ENCODE measurements around the gene ABHD2. TPM values are rescaled to one million over a fixed set of nuclear protein-coding genes. Genes with fewer than 3 reads are reported as not detected.

ABHD2 gene
- total RNA-seq, 2 experiments from 2014 or later, result 71.3 to 71.9 TPM

DNA sequence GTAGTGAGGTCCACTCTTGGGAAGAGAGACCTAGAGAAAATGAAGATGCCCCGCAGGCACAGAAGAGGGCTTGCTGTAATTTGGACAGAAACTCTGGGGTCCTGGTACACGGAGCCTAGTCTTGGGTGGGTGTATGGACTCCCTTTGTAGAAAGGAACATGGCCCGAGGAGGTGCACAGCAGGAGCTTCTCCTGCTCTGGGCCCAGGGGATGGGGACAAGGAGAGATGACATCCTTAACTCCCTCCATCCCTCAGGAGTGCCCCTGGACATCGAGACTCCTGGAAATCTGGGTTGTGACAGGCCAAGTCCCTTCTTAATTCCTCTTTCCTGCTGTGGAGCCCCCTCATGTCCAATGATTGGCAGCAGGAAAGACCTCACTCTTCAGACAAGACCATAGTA is 29.9 kb upstream of the ABHD2 start:
- CTCF ChIA-PET, result interaction anchor here (0.8 to 9.0 kb wide), 34 partner anchors 10 to 434 kb away, joined by 3 to 88 read pairs (median 6); partner anchors contain the start of gene ABHD2

DNA sequence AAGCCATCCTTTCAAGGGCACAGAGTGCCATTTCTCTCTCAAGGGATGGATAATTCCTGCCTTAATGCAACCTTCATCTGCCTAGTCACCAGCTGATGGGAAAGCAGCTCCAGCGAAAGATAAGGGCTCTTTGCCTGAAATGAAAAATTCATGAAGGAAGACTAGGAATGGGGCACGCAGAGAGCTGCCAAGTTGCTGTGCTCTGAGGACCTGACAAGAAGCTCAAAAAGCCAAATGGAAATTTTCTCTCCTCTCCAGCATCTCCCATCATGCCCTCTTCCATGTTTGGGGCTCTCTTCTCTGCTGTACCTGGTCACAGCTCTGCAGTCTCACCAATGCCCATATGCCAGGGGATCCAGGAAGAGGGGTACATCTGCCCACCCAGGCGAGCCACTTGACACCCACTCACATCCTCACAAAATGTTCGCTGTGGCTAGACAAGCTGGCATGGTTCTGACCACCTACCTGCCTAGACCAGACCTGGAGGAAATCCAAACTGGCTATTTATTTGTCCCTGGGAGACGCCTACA is 29.3 kb upstream of the ABHD2 start:
- POLR2A ChIA-PET, result no interaction called here
- peaks cover 4% of the 10 kb centered on the region for H3K4me1 Mint-ChIP-seq (ENCODE audit: low read depth)
- no peaks in the 10 kb centered on the region for H3K36me3 Mint-ChIP-seq (ENCODE audit: low read depth)
- H3K9me3 Mint-ChIP-seq (ENCODE audit: insufficient read depth), result no peaks in the 10 kb centered on the region
- DNase-seq (no peak), ATAC-seq (no peak)
- CTCF ChIA-PET, result interaction anchor here (0.9 to 9.0 kb wide), 14 partner anchors 10 to 271 kb away, joined by 3 to 88 read pairs (median 10); partner anchors contain the start of gene ABHD2
- H3K4me3 Mint-ChIP-seq, result no peak overlapping the region
- no peak overlapping the region for H3K27ac Mint-ChIP-seq
- peaks cover 4% of the 10 kb centered on the region for H3K27me3 Mint-ChIP-seq (ENCODE audit: low read depth)

More for the DNA sequence above, 29.9 kb upstream of the ABHD2 start:
- POLR2A ChIA-PET, result no interaction called here
- Mint-ChIP-seq H3K36me3 (ENCODE audit: low read depth) (no peaks in the 10 kb centered on the region), H3K27me3 (ENCODE audit: low read depth) (peaks cover 4% of the 10 kb centered on the region), H3K4me3 (no peak overlapping the region), H3K9me3 (ENCODE audit: insufficient read depth) (no peaks in the 10 kb centered on the region), H3K27ac (no peak overlapping the region), H3K4me1 (ENCODE audit: low read depth) (peaks cover 4% of the 10 kb centered on the region)
- no peak for DNase-seq
- no peak for ATAC-seq

DNA sequence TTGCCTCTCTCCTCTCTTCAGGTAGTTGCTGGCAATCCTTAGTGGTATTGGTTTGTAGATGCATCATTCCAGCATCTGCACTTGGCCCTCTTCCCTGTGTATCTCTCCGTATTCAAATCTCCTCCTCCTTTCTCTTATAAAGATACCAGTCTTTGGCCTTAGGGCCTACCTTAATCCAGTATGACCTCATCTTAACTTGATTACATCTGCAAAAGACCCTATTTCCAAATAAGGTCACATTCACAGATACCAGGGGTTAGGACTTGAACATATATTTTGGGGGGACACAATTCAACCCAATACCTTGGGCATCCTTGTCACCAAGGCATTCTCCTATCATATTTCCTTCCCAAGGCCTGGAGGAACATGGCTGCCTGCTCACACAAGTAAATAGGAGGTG is 22.0 kb upstream of the ABHD2 start:
- ChIA-PET CTCF (no interaction called here), POLR2A (no interaction called here)
- Mint-ChIP-seq H3K27me3 (ENCODE audit: low read depth) (no peaks in the 10 kb centered on the region), H3K36me3 (ENCODE audit: low read depth) (peaks cover 11% of the 10 kb centered on the region), H3K4me1 (ENCODE audit: low read depth) (peaks cover 14% of the 10 kb centered on the region), H3K9me3 (ENCODE audit: insufficient read depth) (peaks cover 27% of the 10 kb centered on the region), H3K27ac (no peak overlapping the region), H3K4me3 (no peak overlapping the region)
- no peak for DNase-seq
- ATAC-seq, result no peak

- ATAC-seq (no peak), DNase-seq (no peak)
- ChIA-PET CTCF (interaction anchor here (0.6 to 2.1 kb wide), 7 partner anchors 10 to 139 kb away, joined by 3 to 15 read pairs (median 5); no protein-coding TSS in a partner anchor), POLR2A (no interaction called here)
- Mint-ChIP-seq H3K4me3 (no peak overlapping the region), H3K36me3 (ENCODE audit: low read depth) (peaks cover 11% of the 10 kb centered on the region), H3K9me3 (ENCODE audit: insufficient read depth) (peaks cover 27% of the 10 kb centered on the region), H3K27ac (peak overlapping the region; percentile 8), H3K4me1 (ENCODE audit: low read depth) (peaks cover 14% of the 10 kb centered on the region), H3K27me3 (ENCODE audit: low read depth) (peaks cover 3% of the 10 kb centered on the region)
Measured at GRCh38 chr15:89067751-89068150, 20.5 kb upstream of the ABHD2 start.

DNA sequence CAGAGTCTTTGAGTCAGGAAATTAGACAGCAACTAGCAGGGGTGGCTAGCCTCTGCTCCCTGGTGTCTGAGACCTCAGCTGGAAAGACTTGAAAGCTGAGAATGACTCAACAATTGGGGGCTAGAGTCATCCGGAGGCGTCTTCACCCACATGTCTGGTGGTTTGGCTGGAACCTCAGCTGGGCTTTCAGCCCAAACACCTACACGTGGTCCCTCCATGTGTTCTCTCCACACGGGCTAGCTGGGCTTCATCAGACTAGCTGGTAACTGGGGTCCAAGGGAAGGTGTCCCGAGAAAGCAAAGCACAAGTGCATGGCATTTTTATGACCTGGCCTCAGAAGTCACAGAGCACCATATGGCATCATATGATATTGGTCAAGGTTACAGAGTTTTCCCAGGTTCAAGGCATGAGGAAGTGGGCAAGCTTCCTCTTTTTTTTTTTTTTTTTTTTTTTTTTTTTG is 19.9 kb upstream of the ABHD2 start:
- Mint-ChIP-seq H3K27me3 (ENCODE audit: low read depth) (peaks cover 3% of the 10 kb centered on the region), H3K27ac (peak overlapping the region; percentile 64), H3K9me3 (ENCODE audit: insufficient read depth) (peaks cover 27% of the 10 kb centered on the region), H3K4me1 (ENCODE audit: low read depth) (peaks cover 14% of the 10 kb centered on the region), H3K4me3 (peak overlapping the region; percentile 8), H3K36me3 (ENCODE audit: low read depth) (peaks cover 11% of the 10 kb centered on the region)
- DNase-seq (peak; percentile 58), ATAC-seq (peak; percentile 85)
- ChIA-PET CTCF (interaction anchor here (0.6 to 2.1 kb wide), 8 partner anchors 10 to 138 kb away, joined by 3 to 15 read pairs (median 4); no protein-coding TSS in a partner anchor), POLR2A (no interaction called here)

GRCh38 chr15:89070197-89071124 is 17.8 kb upstream of the ABHD2 start:
- Mint-ChIP-seq H3K27me3 (ENCODE audit: low read depth) (peaks cover 5% of the 10 kb centered on the region), H3K9me3 (ENCODE audit: insufficient read depth) (peaks cover 27% of the 10 kb centered on the region), H3K4me1 (ENCODE audit: low read depth) (peaks cover 14% of the 10 kb centered on the region), H3K4me3 (no peak overlapping the region), H3K36me3 (ENCODE audit: low read depth) (peaks cover 11% of the 10 kb centered on the region), H3K27ac (no peak overlapping the region)
- ChIA-PET POLR2A (no interaction called here), CTCF (interaction anchor here (2.8 kb wide), 1 partner anchor 13 kb away, joined by 9 read pairs; no protein-coding TSS in a partner anchor)
- DNase-seq (no peak), ATAC-seq (no peak)

- POLR2A ChIA-PET, result no interaction called here
- H3K4me3 Mint-ChIP-seq, result no peak overlapping the region
- peaks cover 14% of the 10 kb centered on the region for H3K4me1 Mint-ChIP-seq (ENCODE audit: low read depth)
- peaks cover 11% of the 10 kb centered on the region for H3K36me3 Mint-ChIP-seq (ENCODE audit: low read depth)
- ATAC-seq (no peak), DNase-seq (no peak)
- no peak overlapping the region for H3K27ac Mint-ChIP-seq
- CTCF ChIA-PET, result interaction anchor here (0.7 to 2.8 kb wide), 3 partner anchors 8 to 100 kb away, joined by 3 to 9 read pairs (median 8); no protein-coding TSS in a partner anchor
- peaks cover 20% of the 10 kb centered on the region for H3K9me3 Mint-ChIP-seq (ENCODE audit: insufficient read depth)
- peaks cover 5% of the 10 kb centered on the region for H3K27me3 Mint-ChIP-seq (ENCODE audit: low read depth)
Measured at GRCh38 chr15:89071471-89071870, 16.8 kb upstream of the ABHD2 start.

DNA sequence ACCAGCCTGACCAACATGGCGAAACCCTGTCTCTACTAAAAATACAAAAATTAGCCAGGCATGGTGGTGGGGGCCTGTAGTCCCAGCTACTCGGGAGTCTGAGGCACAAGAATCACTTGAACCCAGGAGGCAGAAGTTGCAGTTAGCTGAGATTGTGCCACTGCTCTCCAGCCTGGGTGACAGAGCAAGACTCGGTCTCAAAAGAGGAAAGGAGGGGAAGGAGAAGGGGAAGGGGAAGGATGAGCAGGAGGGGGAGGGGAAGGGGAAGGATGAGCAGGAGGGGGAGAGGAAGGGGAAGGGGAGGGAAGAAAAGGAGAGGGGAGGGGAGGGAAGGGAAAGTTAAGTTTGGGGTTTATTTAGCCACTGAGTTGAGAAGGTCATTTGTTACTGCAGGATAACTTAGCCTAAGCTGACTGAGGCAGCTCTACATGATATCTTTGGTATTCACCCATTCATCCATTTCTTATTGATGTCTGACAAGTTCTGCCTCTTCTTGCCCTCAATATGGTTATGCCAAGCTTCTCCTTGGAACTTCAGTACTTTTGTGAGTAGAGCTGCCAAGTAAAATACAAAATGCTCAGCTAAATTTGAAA is 15.9 kb upstream of the ABHD2 start:
- ChIA-PET CTCF (interaction anchor here (1.0 to 2.8 kb wide), 4 partner anchors 15 to 135 kb away, joined by 3 to 9 read pairs (median 7); partner anchors contain the start of gene ABHD2), POLR2A (no interaction called here)
- DNase-seq (no peak), ATAC-seq (no peak)
- H3K4me1 Mint-ChIP-seq (ENCODE audit: low read depth), result peaks cover 14% of the 10 kb centered on the region
- peaks cover 6% of the 10 kb centered on the region for H3K36me3 Mint-ChIP-seq (ENCODE audit: low read depth)
- peaks cover 5% of the 10 kb centered on the region for H3K27me3 Mint-ChIP-seq (ENCODE audit: low read depth)
- H3K9me3 Mint-ChIP-seq (ENCODE audit: insufficient read depth), result peaks cover 12% of the 10 kb centered on the region
- no peak overlapping the region for H3K27ac Mint-ChIP-seq
- H3K4me3 Mint-ChIP-seq, result no peak overlapping the region

- no peak overlapping the region for H3K27ac Mint-ChIP-seq
- no peaks in the 10 kb centered on the region for H3K4me1 Mint-ChIP-seq (ENCODE audit: low read depth)
- H3K4me3 Mint-ChIP-seq, result no peak overlapping the region
- DNase-seq (no peak), ATAC-seq (no peak)
- H3K27me3 Mint-ChIP-seq (ENCODE audit: low read depth), result peaks cover 12% of the 10 kb centered on the region
- ChIA-PET CTCF (interaction anchor here (0.8 to 2.4 kb wide), 5 partner anchors 17 to 133 kb away, joined by 3 to 6 read pairs (median 3); no protein-coding TSS in a partner anchor), POLR2A (no interaction called here)
- H3K36me3 Mint-ChIP-seq (ENCODE audit: low read depth), result no peaks in the 10 kb centered on the region
- no peaks in the 10 kb centered on the region for H3K9me3 Mint-ChIP-seq (ENCODE audit: insufficient read depth)
Measured at GRCh38 chr15:89074402-89075012, 13.7 kb upstream of the ABHD2 start.

DNA sequence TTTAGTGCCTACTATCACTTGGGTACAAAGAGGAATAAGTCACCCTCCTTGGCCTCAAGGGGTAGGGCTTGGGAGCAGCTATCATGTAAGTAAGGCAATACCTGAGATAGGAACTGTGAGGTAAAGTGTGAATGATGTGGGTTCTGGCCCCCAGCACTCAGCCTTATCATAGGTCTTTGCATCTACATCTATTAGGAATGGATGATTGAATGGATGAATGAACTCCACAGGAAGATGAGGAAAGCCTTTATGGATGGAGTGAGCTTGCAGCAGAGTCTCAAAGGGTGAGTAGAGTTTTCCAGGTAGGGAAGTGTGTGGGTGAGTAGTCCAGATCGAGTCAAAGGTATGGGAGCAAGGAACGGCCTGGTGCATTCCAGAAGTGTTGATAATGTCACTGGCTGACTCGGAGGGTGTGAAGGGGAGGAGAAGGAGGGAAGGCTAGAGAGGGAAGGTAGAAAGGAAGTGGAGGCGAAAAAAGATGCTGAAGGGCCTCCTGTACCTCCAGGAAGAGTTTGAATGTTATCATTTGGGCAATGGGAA is 13.1 kb upstream of the ABHD2 start:
- Mint-ChIP-seq H3K27ac (no peak overlapping the region), H3K36me3 (ENCODE audit: low read depth) (no peaks in the 10 kb centered on the region), H3K4me1 (ENCODE audit: low read depth) (no peaks in the 10 kb centered on the region), H3K27me3 (ENCODE audit: low read depth) (peaks cover 12% of the 10 kb centered on the region), H3K4me3 (no peak overlapping the region), H3K9me3 (ENCODE audit: insufficient read depth) (no peaks in the 10 kb centered on the region)
- DNase-seq, result no peak
- CTCF ChIA-PET, result interaction anchor here (0.8 to 1.4 kb wide), 4 partner anchors 18 to 131 kb away, joined by 3 to 6 read pairs (median 3); no protein-coding TSS in a partner anchor
- POLR2A ChIA-PET, result no interaction called here
- ATAC-seq, result no peak

DNA sequence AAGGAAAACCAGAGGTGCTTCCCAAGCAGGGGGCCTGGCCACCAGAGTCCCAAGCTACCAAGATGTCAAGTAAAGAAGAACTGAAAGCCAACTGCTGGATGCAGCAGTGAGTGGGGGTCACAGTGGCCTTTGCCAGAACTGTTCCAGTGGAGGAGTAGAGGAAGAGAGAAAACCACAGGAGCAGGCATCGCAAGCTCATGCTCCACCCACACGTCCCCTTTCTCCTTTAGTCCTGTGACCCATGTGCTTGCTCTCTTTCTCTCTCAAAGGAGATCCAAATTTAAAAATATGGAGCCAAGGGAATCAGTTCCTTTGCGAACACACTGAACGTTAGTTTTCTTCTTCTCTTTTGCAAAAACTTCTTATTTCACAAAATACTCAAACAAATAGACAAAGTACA is 12.4 kb upstream of the ABHD2 start:
- DNase-seq, result no peak
- ChIA-PET CTCF (no interaction called here), POLR2A (no interaction called here)
- no peak overlapping the region for H3K4me3 Mint-ChIP-seq
- H3K4me1 Mint-ChIP-seq (ENCODE audit: low read depth), result no peaks in the 10 kb centered on the region
- H3K9me3 Mint-ChIP-seq (ENCODE audit: insufficient read depth), result no peaks in the 10 kb centered on the region
- H3K36me3 Mint-ChIP-seq (ENCODE audit: low read depth), result no peaks in the 10 kb centered on the region
- no peak for ATAC-seq
- H3K27ac Mint-ChIP-seq, result no peak overlapping the region
- peaks cover 15% of the 10 kb centered on the region for H3K27me3 Mint-ChIP-seq (ENCODE audit: low read depth)
